GM19467 (cell line): ENCODE data around the gene ATOH8.

Experiments used
- ATAC-seq: cut with Tn5 transposase; IDR thresholded peaks from one replicate; pipeline ENCODE4 v1.9.1; 2021; ENCODE audit warnings: mild to moderate bottlenecking, moderate library complexity; ENCODE audit not compliant: unreplicated experiment

The ATOH8 gene

GRCh38 chr2:85785871-85786270 lies 32.1 kb downstream of the ATOH8 start:
- ATAC-seq: no peak

- ATAC-seq: no peak
Observed at GRCh38 chr2:85786444-85786843, 32.7 kb downstream of the ATOH8 start.

GRCh38 chr2:85786865-85787264 lies 33.1 kb downstream of the ATOH8 start:
- no peak for ATAC-seq

GRCh38 chr2:85787282-85787980 lies 33.6 kb downstream of the ATOH8 start:
- no peak for ATAC-seq

GRCh38 chr2:85787981-85788340 lies 34.2 kb downstream of the ATOH8 start:
- no peak for ATAC-seq

- no peak for ATAC-seq
Observed at GRCh38 chr2:85788603-85789002, 34.8 kb downstream of the ATOH8 start.

GRCh38 chr2:85789271-85789670 lies 35.5 kb downstream of the ATOH8 start:
- ATAC-seq: no peak

GRCh38 chr2:85790032-85790431 lies 36.2 kb downstream of the ATOH8 start:
- ATAC-seq: no peak

GRCh38 chr2:85790499-85791188 lies 36.9 kb downstream of the ATOH8 start:
- ATAC-seq: no peak

GRCh38 chr2:85791704-85792565 lies 38.1 kb downstream of the ATOH8 start:
- no peak for ATAC-seq

- no peak for ATAC-seq
Observed at GRCh38 chr2:85792783-85793441, 39.1 kb downstream of the ATOH8 start.

GRCh38 chr2:85793584-85793983 lies 39.8 kb downstream of the ATOH8 start:
- ATAC-seq: no peak

- ATAC-seq: no peak
Observed at GRCh38 chr2:85794038-85794441, 40.2 kb downstream of the ATOH8 start.

GRCh38 chr2:85794491-85795121 lies 40.8 kb downstream of the ATOH8 start:
- ATAC-seq: no peak

- ATAC-seq: no peak
Observed at GRCh38 chr2:85795331-85796045, 41.7 kb downstream of the ATOH8 start.

GRCh38 chr2:85796046-85796340 lies 42.2 kb downstream of the ATOH8 start:
- ATAC-seq: no peak

GRCh38 chr2:85796341-85797262 lies 42.8 kb downstream of the ATOH8 start:
- ATAC-seq: no peak

GRCh38 chr2:85797263-85797660 lies 43.5 kb downstream of the ATOH8 start:
- no peak for ATAC-seq

GRCh38 chr2:85797921-85798320 lies 44.1 kb downstream of the ATOH8 start:
- ATAC-seq: no peak
